Ishikawa (cell line): ENCODE data around the gene RPP25.

Experiments
- CEBPB ChIP-seq: IDR thresholded peaks from 2 replicates; pipeline ENCODE4 v1.6.1; 2012
- CREB1 ChIP-seq: IDR thresholded peaks from 2 replicates; pipeline ENCODE4 v1.6.1; 2012; ENCODE audit warnings: low read depth
- EGR1 ChIP-seq: IDR thresholded peaks from 2 replicates; pipeline ENCODE4 v1.6.1; 2012
- EP300 ChIP-seq: IDR thresholded peaks from 2 replicates; pipeline ENCODE4 v1.6.1; 2012; ENCODE audit warnings: borderline replicate concordance
- FOXM1 ChIP-seq: IDR thresholded peaks from 2 replicates; pipeline ENCODE4 v1.6.1; 2012; ENCODE audit warnings: low read depth, borderline replicate concordance
- MAX ChIP-seq: IDR thresholded peaks from 2 replicates; pipeline ENCODE4 v1.6.1; 2012
- NFIC ChIP-seq: IDR thresholded peaks from 2 replicates; pipeline ENCODE4 v1.6.1; 2012
- RAD21 ChIP-seq: IDR thresholded peaks from 2 replicates; pipeline ENCODE4 v1.6.1; 2012; ENCODE audit warnings: low read depth
- REST ChIP-seq: IDR thresholded peaks from 2 replicates; pipeline ENCODE4 v1.6.1; 2012; ENCODE audit warnings: low read depth, mild to moderate bottlenecking
- TAF1 ChIP-seq: IDR thresholded peaks from 2 replicates; pipeline ENCODE4 v1.6.1; 2012; ENCODE audit warnings: low read depth, mild to moderate bottlenecking
- TCF12 ChIP-seq: IDR thresholded peaks from 2 replicates; pipeline ENCODE4 v1.6.1; 2012; ENCODE audit warnings: low read depth
- TEAD4 ChIP-seq: IDR thresholded peaks from 2 replicates; pipeline ENCODE4 v1.6.1; 2012
- USF1 ChIP-seq: IDR thresholded peaks from 2 replicates; pipeline ENCODE4 v1.6.1; 2012
- YY1 ChIP-seq: IDR thresholded peaks from 2 replicates; pipeline ENCODE4 v1.6.1; 2012; ENCODE audit warnings: low read depth
- ZBTB7A ChIP-seq: IDR thresholded peaks from 2 replicates; pipeline ENCODE4 v1.6.1; 2012; ENCODE audit warnings: low read depth

Gene RPP25

GRCh38 chr15:74957476-74958035, 984 bp upstream of the RPP25 start:
- TF ChIP-seq ZBTB7A = 0 out of 2 replicates have a peak, but pooled peaks have one; percentile 18
- no peak for TF ChIP-seq USF1
- no peak for TF ChIP-seq TAF1
- no peak for TF ChIP-seq TCF12
- TF ChIP-seq MAX = peak; percentile 21; the same call in 1 of the 2 replicates
- TF ChIP-seq EGR1 = no peak

- no peak for TF ChIP-seq TCF12
- TF ChIP-seq ZBTB7A = no peak
- TF ChIP-seq EGR1 = no peak
- no peak for TF ChIP-seq CREB1
- TF ChIP-seq YY1 = no peak
- no peak for TF ChIP-seq CEBPB
- TF ChIP-seq REST = no peak
- no peak for TF ChIP-seq RAD21
- no peak for TF ChIP-seq MAX
- TF ChIP-seq USF1 = no peak
- TF ChIP-seq EP300 = no peak
- no peak for TF ChIP-seq NFIC
- no peak for TF ChIP-seq TAF1
- no peak for TF ChIP-seq FOXM1
- no peak for TF ChIP-seq TEAD4
These were observed 550 bp downstream of the RPP25 start for GRCh38 chr15:74955796-74956647.

- TF ChIP-seq EP300 (no peak), TCF12 (no peak), TEAD4 (no peak)
These were observed 1.6 kb downstream of the RPP25 start for GRCh38 chr15:74955017-74955416.

- TF ChIP-seq TCF12 (no peak), TEAD4 (no peak), FOXM1 (no peak), CEBPB (no peak), ZBTB7A (no peak), YY1 (no peak), EGR1 (no peak), RAD21 (no peak), REST (no peak), NFIC (no peak), MAX (no peak), EP300 (no peak), CREB1 (no peak), USF1 (no peak), TAF1 (no peak)
These were observed 2.1 kb downstream of the RPP25 start for GRCh38 chr15:74954515-74954914.

- TF ChIP-seq CEBPB (no peak), REST (no peak), YY1 (no peak), EGR1 (no peak), TCF12 (no peak), TEAD4 (no peak), NFIC (no peak)
These were observed 5.6 kb downstream of the RPP25 start for GRCh38 chr15:74951006-74951405.
